ENCODE data around the gene BICD1.

BICD1 gene

GRCh38 chr12:32124637-32125036, 18.0 kb downstream of the BICD1 start:
- no peak for DNase-seq (ENCODE audit: low read depth)
- TF ChIP-seq CTCF (conservative IDR thresholded peaks at IDR 0.05; ENCODE audit: low read depth, low read length) = no peak

GRCh38 chr12:32125455-32126084, 18.9 kb downstream of the BICD1 start:
- no peak overlapping the region for H3K4me3 ChIP-seq (ENCODE audit: low read length)
- no peak for TF ChIP-seq CTCF (conservative IDR thresholded peaks at IDR 0.05; ENCODE audit: low read depth, low read length)
- DNase-seq (ENCODE audit: low read depth) = peak; percentile 74

More at GRCh38 chr12:32124637-32125036, 18.0 kb downstream of the BICD1 start:
- H3K4me3 ChIP-seq (ENCODE audit: low read length) = no peak overlapping the region

GRCh38 chr12:32126720-32127119, 20.1 kb downstream of the BICD1 start:
- no peak overlapping the region for H3K4me3 ChIP-seq (ENCODE audit: low read length)
- TF ChIP-seq CTCF (conservative IDR thresholded peaks at IDR 0.05; ENCODE audit: low read depth, low read length) = no peak
- peak; percentile 61 for DNase-seq (ENCODE audit: low read depth)

GRCh38 chr12:32131666-32132065, 25.0 kb downstream of the BICD1 start:
- no peak overlapping the region for H3K4me3 ChIP-seq (ENCODE audit: low read length)
- DNase-seq (ENCODE audit: low read depth) = no peak
- TF ChIP-seq CTCF (conservative IDR thresholded peaks at IDR 0.05; ENCODE audit: low read depth, low read length) = no peak

GRCh38 chr12:32134101-32134888, 27.6 kb downstream of the BICD1 start:
- DNase-seq (ENCODE audit: low read depth) = no peak
- no peak for TF ChIP-seq CTCF (conservative IDR thresholded peaks at IDR 0.05; ENCODE audit: low read depth, low read length)
- H3K4me3 ChIP-seq (ENCODE audit: low read length) = no peak overlapping the region

GRCh38 chr12:32135967-32136366, 29.3 kb downstream of the BICD1 start:
- DNase-seq (ENCODE audit: low read depth) = no peak
- no peak for TF ChIP-seq CTCF (conservative IDR thresholded peaks at IDR 0.05; ENCODE audit: low read depth, low read length)
- H3K4me3 ChIP-seq (ENCODE audit: low read length) = no peak overlapping the region

- no peak overlapping the region for H3K4me3 ChIP-seq (ENCODE audit: low read length)
- TF ChIP-seq CTCF (conservative IDR thresholded peaks at IDR 0.05; ENCODE audit: low read depth, low read length) = no peak
- no peak for DNase-seq (ENCODE audit: low read depth)
Measured at GRCh38 chr12:32136404-32136803, 29.8 kb downstream of the BICD1 start.
